HG03354 (cell line): ENCODE measurements around the gene TRIM14.
A peak's percentile ranks its signal among the peaks of the same experiment; 100 is the strongest.
"Not testable (repeated sequence)": the region's sequence is repeated elsewhere in the genome, so short reads cannot be mapped to it uniquely, and the experiment has no call there.

Source experiments
- ATAC-seq: cut with Tn5 transposase; IDR thresholded peaks from one replicate; pipeline ENCODE4 v1.9.1; 2021; ENCODE audit warnings: mild to moderate bottlenecking; ENCODE audit not compliant: unreplicated experiment, poor library complexity, severe bottlenecking

The TRIM14 gene

DNA sequence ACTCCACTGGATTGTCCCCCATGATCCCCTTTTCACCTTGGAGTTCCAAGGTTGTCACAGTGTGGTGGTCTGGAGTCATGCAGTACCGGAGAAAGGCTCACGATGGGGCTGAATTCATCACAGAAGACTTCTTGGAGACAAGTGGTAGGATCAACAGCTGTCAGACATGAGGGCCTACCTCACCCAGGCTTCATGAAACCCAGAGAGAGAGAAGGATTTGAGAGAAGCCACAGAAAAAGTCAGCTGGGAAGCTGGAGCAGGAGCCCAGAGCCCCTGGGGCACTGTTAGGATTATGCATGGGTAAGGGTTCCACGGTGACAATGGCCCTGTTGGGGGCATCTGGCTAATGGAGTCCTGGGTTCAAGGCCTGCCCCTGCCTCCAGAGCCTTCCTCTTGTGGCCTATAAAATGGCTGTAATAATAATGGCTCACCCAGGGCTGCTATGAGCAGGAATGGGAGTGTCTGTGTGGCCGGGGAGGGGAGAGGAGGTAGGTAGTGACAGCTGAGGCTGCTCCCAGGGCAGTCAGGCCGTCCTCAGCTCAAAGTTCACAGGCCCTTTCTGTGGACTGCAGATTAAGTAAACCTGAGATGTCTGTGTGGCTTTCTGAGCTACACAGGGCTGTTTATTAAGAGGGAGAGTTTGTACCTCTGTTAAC, 910 bp downstream of the TRIM14 start:
- peak; percentile 51 for ATAC-seq

DNA sequence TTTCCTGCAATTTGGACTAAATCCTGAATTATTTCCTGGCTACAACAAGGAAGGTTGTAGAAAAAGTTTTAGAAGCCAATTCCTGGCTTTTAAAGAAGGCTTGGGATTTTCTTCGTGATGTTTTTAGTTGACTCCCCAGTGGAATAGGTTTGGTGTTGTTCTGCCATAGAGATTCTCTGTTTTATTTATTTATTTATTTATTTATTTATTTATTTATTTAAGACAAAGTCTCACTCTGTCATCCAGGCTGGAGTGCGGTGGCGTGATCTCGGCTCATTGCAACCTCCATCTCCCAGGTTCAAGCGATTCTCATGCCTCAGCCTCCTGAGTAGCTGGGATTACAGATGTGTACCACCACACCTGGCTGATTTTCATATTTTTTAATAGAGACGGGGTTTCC, 1.9 kb downstream of the TRIM14 start:
- ATAC-seq: not testable (repeated sequence)

DNA sequence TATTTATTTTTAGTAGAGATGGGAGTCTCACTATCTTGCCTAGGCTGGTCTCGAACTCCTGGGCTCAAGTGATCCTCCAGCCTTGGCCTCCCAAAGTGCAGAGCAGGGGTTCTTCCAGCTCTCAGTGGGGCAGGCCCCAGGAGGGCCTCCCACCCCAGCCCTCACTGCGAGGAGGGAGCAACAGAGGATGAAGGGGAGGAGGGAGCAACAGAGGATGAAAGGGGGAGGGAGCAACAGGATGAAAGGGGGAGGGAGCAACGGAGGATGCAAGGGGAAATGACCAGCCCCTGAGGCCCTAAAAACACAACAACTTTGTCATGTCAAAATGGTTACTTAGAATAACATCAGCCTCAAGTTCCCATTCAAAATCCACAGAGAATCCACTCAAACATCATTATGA, 10.0 kb downstream of the TRIM14 start:
- ATAC-seq: no peak

DNA sequence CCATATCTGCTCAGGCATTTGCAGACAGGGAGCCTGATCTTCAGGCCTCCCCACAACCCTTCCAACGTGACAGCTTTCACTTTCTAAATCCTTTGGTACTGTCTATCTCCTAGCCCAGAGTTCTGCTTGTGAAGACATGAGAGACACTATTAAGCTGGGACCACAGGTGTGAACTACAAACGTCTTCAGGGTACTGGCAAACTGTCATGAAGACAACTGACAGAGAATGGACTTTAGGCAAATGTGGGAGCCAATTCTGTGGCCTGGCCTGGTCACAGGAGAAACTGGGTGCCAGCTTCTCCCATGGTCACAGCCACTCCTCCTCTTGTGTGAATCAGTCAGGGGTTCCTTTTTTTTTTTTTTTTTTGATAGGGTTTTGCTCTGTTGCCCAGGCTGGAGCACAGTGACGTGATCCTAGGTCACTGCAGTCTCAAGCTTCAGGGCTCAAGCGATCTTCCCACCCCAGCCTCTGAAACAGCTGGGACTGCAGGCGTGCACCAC, 10.4 kb downstream of the TRIM14 start:
- ATAC-seq: peak; percentile 84

DNA sequence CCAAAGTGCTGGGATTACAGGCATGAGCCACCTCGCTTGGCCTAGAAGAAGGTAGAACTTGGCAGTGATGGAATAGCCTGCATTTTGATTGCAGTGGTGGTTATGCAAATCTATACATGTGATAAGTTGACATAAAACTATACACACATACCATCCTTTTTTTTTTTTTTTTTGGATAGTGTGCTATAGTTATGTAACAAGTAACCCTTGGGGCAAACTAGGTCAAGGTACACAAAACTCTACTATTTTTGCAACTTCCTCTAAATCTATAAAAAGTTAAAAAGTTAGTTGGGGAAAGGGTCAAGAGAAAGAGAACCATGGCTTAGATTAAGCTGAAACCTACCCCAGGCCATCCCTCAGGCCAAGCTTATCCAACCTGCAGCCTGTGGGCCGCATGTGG, 11.1 kb downstream of the TRIM14 start:
- no peak for ATAC-seq

DNA sequence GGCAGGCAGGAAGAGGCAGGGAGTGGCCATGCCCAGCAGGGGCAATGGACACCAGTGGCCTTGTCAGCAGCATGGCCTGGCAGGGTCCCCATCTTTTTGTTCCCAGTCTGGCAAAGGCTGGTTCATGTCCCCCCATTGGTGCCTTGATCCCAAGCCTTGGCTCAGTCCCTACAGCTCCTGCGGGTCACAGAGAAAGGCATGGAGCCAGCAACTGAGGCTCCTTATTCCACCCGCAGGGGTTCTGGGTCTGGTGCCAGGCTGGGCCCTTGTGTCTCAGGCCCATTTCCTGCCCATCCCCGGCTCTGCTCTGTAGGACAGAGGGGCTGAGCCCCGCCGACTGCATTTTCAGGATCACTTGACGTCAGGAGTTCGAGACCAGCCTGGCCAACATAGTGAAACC, 14.0 kb downstream of the TRIM14 start:
- ATAC-seq: no peak

DNA sequence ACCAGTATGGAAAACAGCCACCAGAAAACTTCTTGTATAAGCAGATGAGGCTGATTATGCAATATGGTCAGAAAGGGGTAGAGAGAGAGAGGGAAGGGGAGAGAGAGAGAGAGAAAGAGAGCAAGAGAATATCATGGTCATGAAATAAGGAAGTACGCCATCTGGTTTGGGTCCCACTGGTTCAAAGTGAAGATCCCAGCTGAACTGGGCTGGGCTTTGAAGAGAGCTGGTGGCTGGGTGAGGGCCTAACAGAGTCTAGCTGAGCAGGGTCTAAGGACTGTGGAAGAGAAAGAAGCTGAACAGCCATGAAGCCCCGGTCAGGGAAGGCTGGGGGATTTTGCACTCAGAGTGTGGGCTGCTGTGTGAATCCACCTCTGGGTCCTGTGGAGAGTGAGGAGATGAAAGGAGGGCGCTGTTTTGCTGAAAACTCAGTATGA, 14.6 kb downstream of the TRIM14 start:
- no peak for ATAC-seq

DNA sequence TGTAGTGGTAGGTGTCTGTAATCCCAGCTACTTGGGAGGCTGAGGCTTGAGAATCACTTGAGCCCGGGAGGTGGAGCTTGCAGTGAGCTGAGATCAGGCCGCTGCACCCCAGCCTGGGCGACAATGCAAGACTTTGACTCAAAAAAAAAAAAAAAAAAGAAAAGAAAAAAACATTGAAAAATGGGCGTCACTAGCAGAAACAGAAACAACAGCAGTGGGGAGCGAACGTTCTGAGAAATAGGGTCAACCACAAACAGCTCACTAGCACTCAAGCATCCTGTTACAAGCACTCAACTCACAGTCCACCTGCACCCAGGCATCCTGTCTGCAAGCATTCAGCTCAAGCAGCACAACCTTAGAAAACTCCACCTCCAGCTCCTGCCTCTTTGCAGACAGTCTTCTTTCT, 17.2 kb downstream of the TRIM14 start:
- ATAC-seq: peak; percentile 99

DNA sequence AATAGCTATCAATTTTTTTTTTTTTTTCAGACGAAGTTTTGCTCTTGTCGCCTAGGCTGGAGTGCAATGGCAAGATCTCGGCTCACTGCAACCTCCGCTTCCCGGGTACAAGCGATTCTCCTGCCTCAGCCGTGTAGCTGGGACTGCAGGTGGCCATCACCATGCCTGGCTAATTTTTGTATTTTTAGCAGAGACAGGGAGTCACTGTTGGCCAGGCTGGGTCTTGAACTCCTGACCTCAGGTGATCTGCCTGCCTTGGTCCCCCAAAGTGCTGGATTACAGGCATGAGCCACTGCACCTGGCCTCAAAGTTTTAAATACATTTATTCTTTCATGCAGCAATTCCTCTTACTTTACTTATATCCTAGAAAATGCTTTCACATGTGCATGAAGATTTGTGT, 17.6 kb downstream of the TRIM14 start:
- no peak for ATAC-seq

DNA sequence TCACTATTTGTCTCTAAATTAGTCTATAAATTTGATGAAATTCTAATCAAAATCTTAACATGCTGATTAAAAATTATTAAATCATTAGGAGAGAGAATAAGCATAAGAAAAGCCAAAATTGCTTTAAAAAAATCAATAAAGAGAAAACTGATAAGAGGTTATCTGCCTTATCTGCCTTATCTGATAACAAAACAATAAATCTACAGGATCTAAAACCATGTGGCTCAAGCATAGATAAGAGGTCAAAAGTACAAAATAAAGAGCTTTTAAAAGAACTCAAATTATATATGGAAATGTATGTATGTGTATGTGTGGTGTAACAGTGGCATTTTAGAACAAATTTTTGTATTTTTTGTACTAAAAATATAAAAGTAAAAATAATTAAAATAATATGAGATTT, 18.6 kb downstream of the TRIM14 start:
- ATAC-seq: no peak

DNA sequence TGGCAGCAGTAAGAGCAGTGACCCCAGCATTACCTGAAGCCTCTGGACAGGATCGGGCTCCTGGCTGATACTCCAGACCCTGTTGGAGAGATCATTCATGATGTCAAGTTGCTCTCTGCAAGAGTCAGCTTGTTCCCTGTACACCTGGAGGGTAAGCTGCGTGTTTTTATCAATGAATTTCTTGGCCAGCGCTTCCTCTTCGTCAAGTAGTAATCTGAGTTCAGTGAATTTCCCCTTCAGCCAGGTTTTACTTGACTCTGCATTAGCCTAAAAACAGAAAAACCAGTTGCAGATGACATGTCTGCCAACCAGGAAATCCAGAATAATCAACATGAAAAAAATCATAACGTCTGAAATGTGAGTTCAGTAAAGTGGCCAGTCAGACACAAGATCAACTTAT, 19.1 kb downstream of the TRIM14 start:
- ATAC-seq: no peak

DNA sequence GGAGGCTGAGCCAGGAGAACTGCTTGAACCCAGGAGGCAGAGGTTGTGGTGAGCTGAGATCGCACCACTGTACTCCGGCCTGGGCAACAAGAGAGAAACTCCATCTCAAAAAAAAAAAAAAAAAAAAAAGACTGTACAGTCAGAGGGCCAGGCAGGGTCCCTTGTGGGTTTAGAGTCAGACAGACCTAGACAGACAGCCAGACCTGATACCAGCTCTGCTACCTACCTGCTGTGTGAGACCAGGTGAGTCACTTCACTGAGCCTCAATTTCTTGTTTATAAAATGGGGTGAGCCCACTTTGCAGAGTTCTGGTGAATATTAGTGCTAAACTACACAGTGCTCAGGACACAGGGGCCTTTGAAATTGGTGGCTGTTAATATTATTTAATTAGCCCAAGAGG, 19.7 kb downstream of the TRIM14 start:
- ATAC-seq: no peak

DNA sequence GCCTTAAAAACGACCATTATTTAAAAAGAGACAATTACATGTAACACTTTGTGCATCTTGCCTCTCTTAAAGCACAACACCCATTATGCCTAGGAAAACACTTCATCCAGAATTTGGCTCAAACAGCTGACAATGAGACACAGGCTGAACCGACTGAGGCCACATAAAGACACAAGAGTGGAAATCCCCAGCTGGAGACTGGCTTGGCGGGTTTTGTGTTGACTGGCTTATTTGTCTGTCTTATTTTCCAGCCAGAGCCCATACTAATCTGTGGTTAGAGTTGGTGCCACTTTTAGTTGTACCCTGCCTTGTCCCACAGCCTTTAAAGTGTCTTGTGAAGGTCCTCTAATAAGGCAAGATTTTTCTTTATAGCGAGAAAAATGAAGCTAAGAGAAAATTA, 21.2 kb downstream of the TRIM14 start:
- no peak for ATAC-seq

DNA sequence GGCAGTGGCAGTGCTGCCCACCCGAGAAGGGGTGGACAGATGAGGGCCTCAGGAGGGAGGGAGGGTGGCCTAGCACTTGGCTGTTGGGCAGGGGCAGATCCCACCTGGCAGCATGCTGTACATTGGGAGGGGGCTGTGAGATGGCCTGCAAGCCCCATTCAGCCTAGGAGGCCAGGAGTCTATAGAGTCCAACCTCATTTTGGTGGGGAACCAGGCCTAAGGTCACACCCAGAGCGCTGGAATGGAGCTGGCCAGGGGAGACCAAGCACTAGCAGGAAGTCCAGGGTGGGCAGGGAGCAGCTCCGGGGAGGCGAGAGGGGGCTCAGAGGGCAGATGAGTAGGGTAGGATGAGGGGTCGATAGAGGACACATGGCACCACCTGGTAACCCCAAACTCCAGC, 22.9 kb downstream of the TRIM14 start:
- ATAC-seq: no peak

DNA sequence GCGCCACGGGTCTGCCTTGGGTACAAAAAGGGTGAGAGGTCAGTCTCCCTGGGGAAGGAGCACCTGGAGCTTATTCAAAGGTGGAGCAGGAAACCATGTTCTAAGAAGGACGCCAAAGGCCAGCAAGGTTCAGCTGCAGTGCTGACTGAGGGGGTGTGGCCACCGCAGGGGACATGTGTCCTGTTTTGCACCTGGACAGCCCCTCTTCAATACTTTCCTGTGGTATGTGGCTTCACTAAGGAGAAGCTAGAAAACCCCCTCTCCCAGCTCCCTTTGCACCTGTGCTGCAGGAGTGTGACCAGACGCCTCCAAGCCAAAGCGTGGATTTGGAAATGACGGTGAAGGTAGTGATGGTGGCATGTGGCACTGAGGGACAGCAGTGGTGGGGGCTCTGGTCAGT, 23.6 kb downstream of the TRIM14 start:
- no peak for ATAC-seq

DNA sequence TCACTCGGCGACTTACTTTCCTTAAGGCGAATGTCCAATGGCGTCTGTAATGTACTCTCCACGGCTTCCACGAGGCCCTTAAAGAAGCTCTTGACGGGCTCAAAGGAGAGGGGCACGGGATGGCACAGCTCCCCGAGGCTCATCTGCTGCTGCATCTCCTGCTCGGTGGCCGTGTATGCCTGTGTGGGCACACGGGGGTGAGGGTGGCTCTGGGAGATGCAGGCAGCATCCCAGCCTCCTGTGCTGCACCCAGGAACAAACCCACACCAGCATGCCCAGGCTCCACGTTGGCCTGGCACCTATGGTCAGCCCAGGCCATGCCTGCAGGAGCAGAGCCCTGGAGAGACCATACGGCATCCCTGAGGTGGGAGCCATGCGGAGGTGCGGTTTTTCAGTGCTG, 24.2 kb downstream of the TRIM14 start:
- ATAC-seq: no peak

DNA sequence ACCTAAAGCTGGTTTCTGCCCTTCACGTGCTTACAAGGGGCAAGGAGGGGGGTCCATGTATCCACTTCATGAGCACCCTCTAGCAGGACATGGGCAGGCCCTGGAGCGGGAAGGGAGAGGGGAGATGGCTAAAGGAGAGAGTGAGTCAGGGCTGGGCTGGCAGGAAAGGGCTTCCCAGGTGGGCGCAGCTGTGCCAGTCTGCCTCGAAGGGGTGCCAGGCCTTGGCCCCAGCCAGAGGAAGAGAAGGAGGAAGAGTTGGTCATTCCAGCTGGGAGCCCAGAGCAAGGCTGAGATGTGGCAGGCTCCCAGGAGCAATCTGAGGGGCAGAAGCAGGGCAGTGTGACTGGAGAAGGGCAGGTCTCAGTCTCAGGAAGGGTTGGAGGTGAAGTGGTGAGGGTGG, 24.7 kb downstream of the TRIM14 start:
- ATAC-seq: no peak

DNA sequence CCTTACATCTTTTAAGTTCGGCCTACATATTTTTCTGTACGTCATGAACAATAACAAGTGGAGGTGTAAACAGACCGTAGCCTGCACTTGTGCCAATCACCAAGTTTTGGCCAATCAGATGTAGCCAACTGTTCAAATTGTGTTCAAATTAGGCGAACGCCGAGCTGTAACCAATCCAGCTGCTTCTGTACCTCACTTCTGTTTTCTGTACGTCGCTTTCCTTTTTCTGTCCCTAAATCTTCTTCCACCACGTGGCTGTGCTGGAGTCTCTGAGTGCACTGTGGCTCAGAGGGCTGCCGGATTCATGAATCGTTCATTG, 26.4 kb downstream of the TRIM14 start:
- no peak for ATAC-seq

DNA sequence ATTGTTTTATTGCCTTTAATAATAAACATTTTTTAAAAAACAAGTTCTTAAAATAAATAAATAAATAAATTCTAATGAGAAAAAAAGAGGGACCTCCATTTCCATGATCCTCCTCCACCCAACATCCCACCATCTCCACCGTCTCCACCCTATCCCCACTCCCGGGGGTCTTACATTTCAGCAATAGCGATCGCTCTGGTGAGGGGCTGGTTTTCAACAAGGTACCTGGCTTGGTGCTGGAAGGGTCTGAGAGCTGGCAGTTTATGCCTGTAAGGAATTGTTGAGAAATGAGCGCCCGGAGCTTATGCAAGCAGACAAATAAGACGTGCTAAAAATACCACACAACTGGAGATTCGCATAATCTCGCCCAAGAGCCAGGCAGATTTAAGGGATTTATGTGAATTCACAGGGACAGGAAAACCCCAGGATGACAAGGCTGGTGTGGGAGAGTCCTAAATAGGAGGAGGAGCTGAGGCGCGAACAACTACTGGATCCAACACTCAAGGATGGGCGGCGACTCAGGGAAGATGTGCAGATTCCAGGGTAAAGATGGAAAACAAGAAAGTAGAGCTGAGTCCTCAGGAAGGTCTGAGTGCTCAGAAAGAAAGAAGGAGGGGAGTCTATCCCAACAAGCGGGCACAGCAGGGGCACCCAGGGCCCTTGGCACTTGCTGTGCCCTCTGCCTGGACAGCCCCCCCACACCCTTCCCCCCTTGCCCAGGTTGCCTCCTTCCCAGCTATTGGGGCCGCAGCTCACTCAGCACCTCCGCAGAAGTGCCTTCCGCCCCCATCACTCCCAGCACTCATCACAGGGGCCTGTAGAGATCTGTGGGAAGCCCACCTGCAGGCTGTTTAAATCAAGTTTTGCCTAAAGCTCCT, 27.0 kb downstream of the TRIM14 start:
- no peak for ATAC-seq

DNA sequence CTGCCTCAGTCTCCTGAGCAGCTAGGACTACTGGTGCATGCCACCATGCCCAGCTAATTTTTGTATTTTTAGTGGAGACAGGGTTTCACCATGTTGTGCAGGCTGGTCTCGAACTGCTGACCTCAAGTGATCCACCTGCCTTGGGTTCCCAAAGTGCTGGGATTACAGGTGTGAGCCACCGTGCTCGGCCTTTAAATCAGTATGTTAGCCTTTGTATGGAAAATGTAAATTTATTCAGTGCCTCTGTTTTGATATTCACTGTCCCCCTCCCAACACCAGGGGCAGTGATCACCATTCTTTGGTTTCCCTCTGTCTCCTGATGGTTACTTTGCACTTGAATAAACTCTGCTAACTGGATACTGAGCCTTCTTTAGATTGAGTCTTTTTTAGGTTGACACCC, 28.3 kb downstream of the TRIM14 start:
- ATAC-seq: not testable (repeated sequence)
